SK-N-SH (cell line): ENCODE measurements around the gene RAI14. TPM values are rescaled to one million over a fixed set of nuclear protein-coding genes. Genes with fewer than 3 reads are reported as not detected.
"Not testable (repeated sequence)": the region's sequence is repeated elsewhere in the genome, so short reads cannot be mapped to it uniquely, and the experiment has no call there.

Source experiments
- CTCF ChIA-PET: fragments of 300-600, 350-600 bp; formaldehyde crosslinking; extraction: SDS; loops from one replicate; lab custom pipeline; 2021; lab: Yijun Ruan, JAX
- POLR2A ChIA-PET: fragments of 350-600 bp; sonication (Branson Sonifier 250); formaldehyde crosslinking; extraction: SDS; loops from one replicate; lab custom pipeline; 2020; ENCODE audit warnings: antibody characterized with exemption, inconsistent platforms; lab: Yijun Ruan, JAX
- DNase-seq: peaks from one replicate; pipeline ENCODE4 v3.0.0; 2012
- H2AFZ ChIP-seq: fragments of 200-600 bp; sonication (generic); 2 replicates; pipeline ENCODE4 v1.8.1; 2016; ENCODE audit warnings: antibody characterized with exemption, mild to moderate bottlenecking, low read depth
- H3F3A ChIP-seq: fragments of 200-600 bp; sonication (generic); replicated peaks from 2 replicates; pipeline ENCODE3; 2016; ENCODE audit warnings: antibody characterized with exemption, mild to moderate bottlenecking; ENCODE audit not compliant: insufficient read depth
- H3K27ac ChIP-seq, 2 experiments: fragments of 200-500 bp in 1 of 2; fragments of 200-600 bp in 1 of 2; sonication (Bioruptor generic) in 1 of 2; sonication (generic), shearing (Covaris generic) in 1 of 2; 2 replicates each; pipeline versions ENCODE4 v1.5.1 to v1.6.1; 2014 to 2016; ENCODE audit warnings: low read depth in 2 of 2, inconsistent platforms in 1 of 2, low read length in 1 of 2, mild to moderate bottlenecking in 1 of 2, mixed read lengths in 1 of 2
- H3K27me3 ChIP-seq: fragments of 200-600 bp; sonication (generic), shearing (Covaris generic); 2 replicates; pipeline ENCODE4 v1.6.1; 2016; ENCODE audit warnings: mixed run types; ENCODE audit not compliant: insufficient read depth
- H3K36me3 ChIP-seq, 2 experiments: fragments of 200-500 bp in 1 of 2; fragments of 200-600 bp in 1 of 2; sonication (Bioruptor generic) in 1 of 2; sonication (generic) in 1 of 2; replicated peaks in 1 of 2; 2 replicates each; pipeline versions ENCODE3 to v1.5.1; 2014 to 2016; ENCODE audit warnings: low read length in 1 of 2, mild to moderate bottlenecking in 1 of 2; ENCODE audit not compliant: insufficient read depth in 2 of 2, control insufficient read depth in 1 of 2
- H3K4me1 ChIP-seq, 2 experiments: fragments of 200-500 bp in 1 of 2; fragments of 200-600 bp in 1 of 2; sonication (Bioruptor generic) in 1 of 2; sonication (generic), shearing (Covaris generic) in 1 of 2; 2 replicates each; pipeline versions ENCODE4 v1.5.1 to v1.6.1; 2014 to 2016; ENCODE audit warnings: low read depth in 1 of 2, low read length in 1 of 2, mixed run types in 1 of 2; ENCODE audit not compliant: insufficient read depth in 2 of 2, control insufficient read depth in 1 of 2
- H3K4me2 ChIP-seq: fragments of 200-600 bp; sonication (generic), shearing (Covaris generic); 2 replicates; pipeline ENCODE4 v1.6.1; 2017; ENCODE audit warnings: mixed run types
- H3K4me3 ChIP-seq, 2 experiments: fragments of 200-500 bp in 1 of 2; fragments of 200-600 bp in 1 of 2; sonication (Bioruptor generic) in 1 of 2; sonication (generic), shearing (Covaris generic) in 1 of 2; 2 replicates each; pipeline versions ENCODE4 v1.5.1 to v1.8.1; 2014 to 2016; ENCODE audit warnings: low read depth in 2 of 2, inconsistent platforms in 1 of 2, low read length in 1 of 2, mild to moderate bottlenecking in 1 of 2, mixed read lengths in 1 of 2, moderate library complexity in 1 of 2
- H3K79me2 ChIP-seq: fragments of 200-600 bp; sonication (generic); 2 replicates; pipeline ENCODE4 v1.8.1; 2017; ENCODE audit warnings: mild to moderate bottlenecking; ENCODE audit not compliant: insufficient read depth
- H3K9ac ChIP-seq: fragments of 200-600 bp; sonication (generic); 2 replicates; pipeline ENCODE4 v1.6.1; 2017; ENCODE audit warnings: mixed run types
- H3K9me2 ChIP-seq: fragments of 200-600 bp; sonication (generic); 2 replicates; pipeline ENCODE4 v1.6.1; 2017; ENCODE audit warnings: mixed run types
- H3K9me3 ChIP-seq: fragments of 200-600 bp; sonication (generic); 2 replicates; pipeline ENCODE4 v1.6.1; 2017; ENCODE audit warnings: mixed run types, mild to moderate bottlenecking, moderate library complexity
- H4K20me1 ChIP-seq: fragments of 200-600 bp; sonication (generic); 2 replicates; pipeline ENCODE4 v1.6.1; 2017; ENCODE audit warnings: mild to moderate bottlenecking, mixed run types; ENCODE audit not compliant: insufficient read depth
- EP300 ChIP-seq, 2 experiments: IDR thresholded peaks; 2 replicates each; pipeline versions ENCODE4 v1.4.0 to v1.6.1; 2012; ENCODE audit warnings: borderline replicate concordance in 1 of 2, low read depth in 1 of 2, low read length in 1 of 2
- EZH2phosphoT487 ChIP-seq: fragments of 200-600 bp; sonication (generic); IDR thresholded peaks from 2 replicates; pipeline ENCODE4 v1.6.1; 2017; ENCODE audit warnings: low read depth, mixed run types, mild to moderate bottlenecking, antibody characterized with exemption, moderate library complexity, borderline replicate concordance
- FOXM1 ChIP-seq: IDR thresholded peaks from 2 replicates; pipeline ENCODE4 v1.4.0; 2012; ENCODE audit warnings: low read depth, mild to moderate bottlenecking
- GABPA ChIP-seq: IDR thresholded peaks from 2 replicates; pipeline ENCODE4 v1.4.0; 2012; ENCODE audit warnings: low read depth, mild to moderate bottlenecking
- JUND ChIP-seq: IDR thresholded peaks from 2 replicates; pipeline ENCODE4 v1.4.0; 2012
- NFIC ChIP-seq: IDR thresholded peaks from 2 replicates; pipeline ENCODE4 v1.4.0; 2012; ENCODE audit warnings: borderline replicate concordance
- RAD21 ChIP-seq: IDR thresholded peaks from 2 replicates; pipeline ENCODE4 v1.6.1; 2012; ENCODE audit warnings: mild to moderate bottlenecking, low read length
- RCOR1 ChIP-seq: fragments of 150-350 bp; IDR thresholded peaks from 2 replicates; pipeline ENCODE4 v1.6.1; 2017; ENCODE audit warnings: antibody characterized with exemption, low read length
- RFX5 ChIP-seq: IDR thresholded peaks from 2 replicates; pipeline ENCODE4 v1.6.1; 2012; ENCODE audit warnings: mild to moderate bottlenecking, improper control_type of control experiment, low read length
- RXRA ChIP-seq: IDR thresholded peaks from 2 replicates; pipeline ENCODE4 v1.4.0; 2012; ENCODE audit warnings: low read depth, mild to moderate bottlenecking, borderline replicate concordance
- WGBS: methylation state at CpG from one replicate; pipeline ENCODE4 v1.1.6; 2017; ENCODE audit warnings: low lambda C conversion rate; 5-methylcytosine and 5-hydroxymethylcytosine counted together
- polyA plus RNA-seq, 3 experiments: library from polyadenylated mRNA; depleted of rRNA; stranded (reverse); fragments of >200 nt; gene quantifications; 2 replicates each; pipeline ENCODE4 v1.2.3, GENCODE V29; 2012
- TF ChIP-seq, protein P1 (sequence below): IDR thresholded peaks from 2 replicates; pipeline ENCODE4 v1.4.0; 2012; ENCODE audit warnings: low read depth, borderline replicate concordance

RAI14 gene
- polyA plus RNA-seq, 1 of the 3 experiments (the other 2 are of a cell fraction) = 53.2 TPM

DNA sequence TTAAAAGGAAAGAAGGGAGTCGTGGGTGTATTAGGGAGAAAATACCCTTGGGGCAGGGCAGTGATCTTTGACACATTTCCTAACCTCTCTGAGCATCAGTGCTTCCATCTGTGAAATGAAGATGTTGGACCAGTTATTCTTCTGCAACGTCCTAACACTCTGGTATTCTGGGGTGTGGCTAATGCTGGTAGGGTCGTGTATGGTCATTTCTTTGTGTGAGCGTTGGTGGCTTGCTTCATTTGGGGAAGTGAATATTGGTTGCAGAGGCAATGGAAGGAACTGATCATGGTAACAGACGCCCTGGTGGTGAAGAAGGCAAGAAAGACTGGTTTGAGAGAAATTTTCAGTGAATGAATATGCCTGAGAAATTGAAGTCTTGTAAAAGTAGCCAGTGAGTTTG lies 114.9 kb downstream of the RAI14 start:
- ChIA-PET POLR2A (no interaction called here), CTCF (no interaction called here)
- Histone ChIP-seq H3K4me3 (no peak overlapping the region), H3K27me3 (no peaks in the 10 kb centered on the region), H3K79me2 (peaks cover 93% of the 10 kb centered on the region), H3K36me3 (peaks cover 0 to 37% of the 10 kb centered on the region in 2 experiments), H4K20me1 (peaks cover 11% of the 10 kb centered on the region), H3K9me3 (no peaks in the 10 kb centered on the region), H3K4me1 (no peaks in the 10 kb centered on the region), H3K9ac (no peak overlapping the region), H3K4me2 (no peak overlapping the region), H3F3A (peaks cover 13% of the 10 kb centered on the region), H2AFZ (no peak overlapping the region), H3K27ac (no peak overlapping the region), H3K9me2 (no peaks in the 10 kb centered on the region)
- DNase-seq = no peak
- WGBS = 47% methylated on average over 5 of the region's 5 CpGs
- TF ChIP-seq JUND (no peak), NFIC (no peak), GABPA (no peak), RAD21 (no peak)

GRCh38 chr5:34772267-34773098 lies 116.4 kb downstream of the RAI14 start:
- Histone ChIP-seq H4K20me1 (peaks cover 11% of the 10 kb centered on the region), H3K9me3 (no peaks in the 10 kb centered on the region), H3F3A (peaks cover 13% of the 10 kb centered on the region), H2AFZ (no peak overlapping the region), H3K27ac (no peak overlapping the region; a peak in 1 of 4 replicates), H3K36me3 (peaks cover 0 to 30% of the 10 kb centered on the region in 2 experiments), H3K4me1 (no peaks in the 10 kb centered on the region), H3K27me3 (no peaks in the 10 kb centered on the region), H3K4me2 (no peak overlapping the region), H3K9ac (no peak overlapping the region), H3K9me2 (no peaks in the 10 kb centered on the region), H3K79me2 (peaks cover 92% of the 10 kb centered on the region), H3K4me3 (no peak overlapping the region)
- POLR2A ChIA-PET = no interaction called here
- CTCF ChIA-PET = interaction anchor here (0.6 to 0.7 kb wide), 2 partner anchors 9 to 23 kb away, joined by 3 to 4 read pairs; no protein-coding TSS in a partner anchor
- WGBS = 75% methylated on average over 4 of the region's 4 CpGs
- TF ChIP-seq EZH2phosphoT487 = no peak
- no peak for TF ChIP-seq RCOR1
- no peak for TF ChIP-seq EP300 (IDR thresholded peaks at IDR 0.05; ENCODE audit: borderline replicate concordance in 1 of 2, low read depth in 1 of 2, low read length in 1 of 2)
- no peak for DNase-seq

- TF ChIP-seq RCOR1 = no peak
- TF ChIP-seq, protein P1, sequence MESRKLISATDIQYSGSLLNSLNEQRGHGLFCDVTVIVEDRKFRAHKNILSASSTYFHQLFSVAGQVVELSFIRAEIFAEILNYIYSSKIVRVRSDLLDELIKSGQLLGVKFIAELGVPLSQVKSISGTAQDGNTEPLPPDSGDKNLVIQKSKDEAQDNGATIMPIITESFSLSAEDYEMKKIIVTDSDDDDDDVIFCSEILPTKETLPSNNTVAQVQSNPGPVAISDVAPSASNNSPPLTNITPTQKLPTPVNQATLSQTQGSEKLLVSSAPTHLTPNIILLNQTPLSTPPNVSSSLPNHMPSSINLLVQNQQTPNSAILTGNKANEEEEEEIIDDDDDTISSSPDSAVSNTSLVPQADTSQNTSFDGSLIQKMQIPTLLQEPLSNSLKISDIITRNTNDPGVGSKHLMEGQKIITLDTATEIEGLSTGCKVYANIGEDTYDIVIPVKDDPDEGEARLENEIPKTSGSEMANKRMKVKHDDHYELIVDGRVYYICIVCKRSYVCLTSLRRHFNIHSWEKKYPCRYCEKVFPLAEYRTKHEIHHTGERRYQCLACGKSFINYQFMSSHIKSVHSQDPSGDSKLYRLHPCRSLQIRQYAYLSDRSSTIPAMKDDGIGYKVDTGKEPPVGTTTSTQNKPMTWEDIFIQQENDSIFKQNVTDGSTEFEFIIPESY = no peak
- TF ChIP-seq RXRA = no peak
- TF ChIP-seq NFIC = no peak
- no peak for TF ChIP-seq RFX5
- no peak for TF ChIP-seq FOXM1
- Histone ChIP-seq H3K27me3 (no peaks in the 10 kb centered on the region), H3K9ac (no peak overlapping the region), H3K4me3 (no peak overlapping the region), H4K20me1 (peaks cover 11% of the 10 kb centered on the region), H3K9me2 (no peaks in the 10 kb centered on the region), H3K4me2 (no peak overlapping the region), H3K79me2 (peaks cover 83% of the 10 kb centered on the region), H3K4me1 (no peaks in the 10 kb centered on the region), H3F3A (peaks cover 13% of the 10 kb centered on the region), H3K27ac (no peak overlapping the region; a peak in 1 of 4 replicates), H3K36me3 (peaks cover 0 to 37% of the 10 kb centered on the region in 2 experiments), H3K9me3 (no peaks in the 10 kb centered on the region), H2AFZ (no peak overlapping the region)
- POLR2A ChIA-PET = no interaction called here
- CTCF ChIA-PET = no interaction called here
- DNase-seq = no peak
- WGBS = 85% methylated on average over 2 of the region's 2 CpGs
Observed at GRCh38 chr5:34774139-34774538, 118.0 kb downstream of the RAI14 start.

DNA sequence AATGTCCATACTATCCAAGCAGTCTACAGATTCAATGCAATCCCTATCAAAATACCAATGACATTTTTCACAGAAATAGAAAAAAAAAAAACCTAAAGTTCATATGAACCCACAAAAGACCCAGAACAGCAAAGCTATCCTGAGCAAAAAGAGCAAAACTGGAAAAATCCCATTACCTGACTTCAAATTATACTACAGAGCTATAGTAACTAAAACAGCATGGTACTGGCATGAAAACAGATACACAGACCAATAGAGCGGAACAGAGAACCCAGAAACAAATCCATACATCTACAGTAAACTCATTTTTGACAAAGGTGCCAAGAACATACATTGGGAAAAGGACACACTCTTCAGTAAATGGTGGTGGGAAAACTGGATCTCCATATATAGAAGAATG lies 118.5 kb downstream of the RAI14 start:
- H3K9ac ChIP-seq, H3K4me2 ChIP-seq, H3K27me3 ChIP-seq, POLR2A ChIA-PET, DNase-seq, H3K27ac ChIP-seq, CTCF ChIA-PET, H3K9me3 ChIP-seq, H2AFZ ChIP-seq, H3K9me2 ChIP-seq, H3K4me1 ChIP-seq, H3K4me3 ChIP-seq: not testable (repeated sequence)
- Histone ChIP-seq H4K20me1 (peaks cover 11% of the 10 kb centered on the region), H3K36me3 (peaks cover 0 to 35% of the 10 kb centered on the region in 2 experiments), H3F3A (peaks cover 13% of the 10 kb centered on the region), H3K79me2 (peaks cover 78% of the 10 kb centered on the region)
- 100% methylated on average over 1 of the region's 1 CpG for WGBS
